MM.1S (cell line): Measurements from ENCODE around the gene KIAA0825.

Source experiments
- EZH2phosphoT487 ChIP-seq: fragments of 300-600 bp; sonication (generic); IDR thresholded peaks from 2 replicates; pipeline ENCODE4 v1.6.1; 2018; ENCODE audit warnings: antibody characterized with exemption, low read length
- TF ChIP-seq, protein P1 (sequence below): fragments of 300-600 bp; sonication (generic); IDR thresholded peaks from 2 replicates; pipeline ENCODE4 v1.5.1; 2016; ENCODE audit warnings: antibody characterized with exemption, low read length, mixed read lengths

DNA sequence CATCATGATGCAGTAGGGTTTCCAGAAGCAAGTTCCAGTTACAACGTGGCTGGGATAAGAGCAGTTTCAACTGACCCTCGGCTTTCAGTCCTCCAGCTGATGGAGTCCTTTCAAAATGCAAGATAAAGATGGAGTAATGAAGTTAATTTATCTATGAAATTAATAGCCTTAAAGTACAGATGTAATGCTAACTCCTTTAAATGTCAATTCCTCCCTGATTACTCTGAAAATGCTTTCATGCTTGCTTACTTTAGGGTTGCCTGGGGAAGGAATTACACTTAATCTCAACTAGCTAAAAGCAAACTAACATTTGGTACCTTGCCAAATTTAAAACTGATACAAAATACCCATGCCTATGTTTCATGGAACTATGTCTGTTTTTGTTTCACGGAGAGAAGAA is 178.4 kb downstream of the KIAA0825 start:
- TF ChIP-seq EZH2phosphoT487, result no peak
- TF ChIP-seq, protein P1, sequence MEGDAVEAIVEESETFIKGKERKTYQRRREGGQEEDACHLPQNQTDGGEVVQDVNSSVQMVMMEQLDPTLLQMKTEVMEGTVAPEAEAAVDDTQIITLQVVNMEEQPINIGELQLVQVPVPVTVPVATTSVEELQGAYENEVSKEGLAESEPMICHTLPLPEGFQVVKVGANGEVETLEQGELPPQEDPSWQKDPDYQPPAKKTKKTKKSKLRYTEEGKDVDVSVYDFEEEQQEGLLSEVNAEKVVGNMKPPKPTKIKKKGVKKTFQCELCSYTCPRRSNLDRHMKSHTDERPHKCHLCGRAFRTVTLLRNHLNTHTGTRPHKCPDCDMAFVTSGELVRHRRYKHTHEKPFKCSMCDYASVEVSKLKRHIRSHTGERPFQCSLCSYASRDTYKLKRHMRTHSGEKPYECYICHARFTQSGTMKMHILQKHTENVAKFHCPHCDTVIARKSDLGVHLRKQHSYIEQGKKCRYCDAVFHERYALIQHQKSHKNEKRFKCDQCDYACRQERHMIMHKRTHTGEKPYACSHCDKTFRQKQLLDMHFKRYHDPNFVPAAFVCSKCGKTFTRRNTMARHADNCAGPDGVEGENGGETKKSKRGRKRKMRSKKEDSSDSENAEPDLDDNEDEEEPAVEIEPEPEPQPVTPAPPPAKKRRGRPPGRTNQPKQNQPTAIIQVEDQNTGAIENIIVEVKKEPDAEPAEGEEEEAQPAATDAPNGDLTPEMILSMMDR, result no peak
